Fibroblast of pulmonary artery (primary cell): Measurements from ENCODE around the gene KRTAP3-2.

Experiments
- DNase-seq: peaks from one replicate; pipeline ENCODE4 v3.0.0-alpha.2; 2010; ENCODE audit warnings: low read depth
- H3K4me3 ChIP-seq: replicated peaks from 2 replicates; pipeline ENCODE4 v1.5.1; 2011; ENCODE audit warnings: low read depth, mild to moderate bottlenecking, control low read depth, low read length, moderate library complexity
- TF ChIP-seq, protein P1 (sequence below): IDR thresholded peaks from 2 replicates; pipeline ENCODE4 v1.5.1; 2011; ENCODE audit warnings: mild to moderate bottlenecking, control low read depth, low read length, inconsistent platforms; ENCODE audit errors: missing control alignments

KRTAP3-2 gene

DNA sequence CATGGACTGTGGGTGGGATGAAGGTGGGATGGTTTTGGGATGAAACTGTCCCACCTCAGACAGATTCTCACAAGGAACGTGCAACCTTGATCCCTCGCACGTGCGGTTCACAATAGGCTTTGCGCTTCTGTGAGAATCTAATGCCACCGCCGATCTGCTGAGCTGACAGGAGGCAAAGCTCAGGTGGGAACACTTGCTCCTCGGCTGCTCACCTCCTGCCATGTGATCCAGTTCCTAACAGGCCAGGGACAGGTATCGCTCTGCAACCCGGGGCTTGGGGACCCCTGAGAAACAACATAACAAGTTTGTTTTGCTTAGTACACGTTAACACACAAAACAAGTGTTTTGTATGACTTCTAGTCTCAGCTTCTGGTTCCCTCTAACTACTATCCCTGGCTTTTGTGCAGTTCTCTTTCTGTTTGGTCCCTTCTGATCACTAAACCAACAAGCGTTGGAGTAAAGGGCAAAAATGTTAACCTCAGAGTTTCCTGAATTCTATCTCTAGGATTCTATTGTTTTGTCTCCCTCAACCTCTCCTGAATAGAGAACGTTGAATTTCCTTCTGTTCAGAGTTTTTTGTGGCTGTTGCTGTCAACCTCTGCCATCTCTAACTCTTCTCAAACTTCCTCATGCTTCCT, 17.0 kb upstream of the KRTAP3-2 start:
- no peak overlapping the region for H3K4me3 ChIP-seq
- DNase-seq, result no peak
- TF ChIP-seq, protein P1, sequence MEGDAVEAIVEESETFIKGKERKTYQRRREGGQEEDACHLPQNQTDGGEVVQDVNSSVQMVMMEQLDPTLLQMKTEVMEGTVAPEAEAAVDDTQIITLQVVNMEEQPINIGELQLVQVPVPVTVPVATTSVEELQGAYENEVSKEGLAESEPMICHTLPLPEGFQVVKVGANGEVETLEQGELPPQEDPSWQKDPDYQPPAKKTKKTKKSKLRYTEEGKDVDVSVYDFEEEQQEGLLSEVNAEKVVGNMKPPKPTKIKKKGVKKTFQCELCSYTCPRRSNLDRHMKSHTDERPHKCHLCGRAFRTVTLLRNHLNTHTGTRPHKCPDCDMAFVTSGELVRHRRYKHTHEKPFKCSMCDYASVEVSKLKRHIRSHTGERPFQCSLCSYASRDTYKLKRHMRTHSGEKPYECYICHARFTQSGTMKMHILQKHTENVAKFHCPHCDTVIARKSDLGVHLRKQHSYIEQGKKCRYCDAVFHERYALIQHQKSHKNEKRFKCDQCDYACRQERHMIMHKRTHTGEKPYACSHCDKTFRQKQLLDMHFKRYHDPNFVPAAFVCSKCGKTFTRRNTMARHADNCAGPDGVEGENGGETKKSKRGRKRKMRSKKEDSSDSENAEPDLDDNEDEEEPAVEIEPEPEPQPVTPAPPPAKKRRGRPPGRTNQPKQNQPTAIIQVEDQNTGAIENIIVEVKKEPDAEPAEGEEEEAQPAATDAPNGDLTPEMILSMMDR, result no peak

DNA sequence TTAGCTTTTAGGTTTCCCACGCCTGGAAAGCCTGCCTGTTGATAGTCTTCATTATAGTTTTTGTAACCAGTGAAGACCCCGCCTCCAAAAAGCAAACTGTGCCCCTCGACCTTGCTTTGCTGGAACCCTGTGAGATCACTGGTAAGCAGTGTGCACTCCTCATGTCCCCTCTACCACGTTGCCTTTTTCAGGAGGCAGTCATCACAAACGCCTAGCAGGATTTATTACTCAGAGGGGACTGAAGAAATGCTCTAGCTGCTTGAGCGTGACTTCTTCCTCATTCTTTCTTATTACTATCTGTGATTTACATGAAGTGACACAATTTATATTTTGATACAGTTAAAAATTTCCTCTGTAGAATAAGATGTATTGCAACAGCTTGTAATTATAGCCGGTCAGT, 15.7 kb upstream of the KRTAP3-2 start:
- no peak for DNase-seq
- no peak overlapping the region for H3K4me3 ChIP-seq
- TF ChIP-seq, protein P1, result no peak

DNA sequence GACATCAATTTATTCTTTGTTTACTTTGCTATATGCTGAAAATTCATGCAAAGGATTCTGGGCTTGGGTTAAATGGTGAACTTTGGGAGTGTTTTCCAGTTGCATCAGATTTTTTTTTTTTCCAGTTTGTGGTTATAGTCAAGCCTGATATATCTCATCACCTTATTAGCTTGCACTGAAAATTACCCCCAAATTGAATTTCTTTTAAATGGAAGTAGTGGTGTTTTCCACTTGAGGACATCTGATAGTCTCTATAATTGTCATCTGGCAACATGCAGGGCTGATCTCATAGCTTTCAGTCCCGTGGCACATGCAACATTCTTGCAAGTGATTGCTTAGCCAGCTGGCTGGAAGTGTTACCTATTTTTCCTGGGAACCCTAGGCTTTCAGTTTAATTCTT, 13.9 kb upstream of the KRTAP3-2 start:
- DNase-seq, result no peak
- H3K4me3 ChIP-seq, result no peak overlapping the region
- TF ChIP-seq, protein P1, result no peak

- H3K4me3 ChIP-seq, result no peak overlapping the region
- DNase-seq, result no peak
- TF ChIP-seq, protein P1, result no peak
These were observed 13.5 kb upstream of the KRTAP3-2 start for GRCh38 chr17:41013181-41013580.

DNA sequence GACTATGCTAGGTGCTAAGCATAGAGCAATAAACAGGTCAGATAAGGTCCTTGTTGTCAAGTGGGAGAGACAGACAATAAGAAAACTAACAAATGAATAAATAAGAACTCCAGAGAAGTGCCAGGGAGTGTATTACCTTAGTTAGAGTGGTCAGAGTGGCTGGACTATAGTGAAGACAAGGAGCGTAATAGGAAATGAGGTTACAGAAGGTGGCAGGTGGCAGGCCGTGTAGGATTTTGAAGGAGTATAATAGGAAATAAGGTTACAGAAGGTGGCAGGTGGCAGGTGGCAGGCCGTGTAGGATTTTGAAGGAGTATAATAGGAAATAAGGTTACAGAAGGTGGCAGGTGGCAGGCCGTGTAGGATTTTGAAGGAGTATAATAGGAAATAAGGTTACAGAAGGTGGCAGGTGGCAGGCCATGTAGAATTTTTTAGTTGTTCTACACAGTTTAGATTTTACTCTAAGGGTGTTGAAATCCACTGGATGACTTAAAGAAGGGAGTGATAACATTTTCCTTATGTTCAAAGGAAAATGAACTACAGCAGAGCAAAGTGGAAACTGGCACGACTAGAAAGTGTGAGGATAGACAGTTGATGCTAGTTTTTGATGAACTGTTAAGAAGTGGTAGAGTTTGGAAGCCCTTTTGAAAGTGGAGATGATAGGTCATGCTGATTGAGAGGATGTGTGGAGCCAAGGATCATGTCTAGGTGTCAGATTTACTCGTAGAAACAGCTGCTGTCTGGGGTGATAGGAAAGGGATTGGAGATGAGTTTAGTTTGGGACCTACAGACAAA, 12.8 kb upstream of the KRTAP3-2 start:
- no peak overlapping the region for H3K4me3 ChIP-seq
- no peak for DNase-seq
- TF ChIP-seq, protein P1, result no peak

- DNase-seq, result no peak
- no peak overlapping the region for H3K4me3 ChIP-seq
- TF ChIP-seq, protein P1, result no peak
These were observed 10.7 kb upstream of the KRTAP3-2 start for GRCh38 chr17:41010441-41010840.
